NCI-H128 (cell line): ENCODE measurements around the gene MALL.
"Not testable (repeated sequence)": the region's sequence is repeated elsewhere in the genome, so short reads cannot be mapped to it uniquely, and the experiment has no call there.

Source experiments
- DNase-seq: peaks from one replicate; lab custom pipeline; 2025; ENCODE audit not compliant: unreplicated experiment; lab: John Stamatoyannopoulos, UW

Gene MALL

DNA sequence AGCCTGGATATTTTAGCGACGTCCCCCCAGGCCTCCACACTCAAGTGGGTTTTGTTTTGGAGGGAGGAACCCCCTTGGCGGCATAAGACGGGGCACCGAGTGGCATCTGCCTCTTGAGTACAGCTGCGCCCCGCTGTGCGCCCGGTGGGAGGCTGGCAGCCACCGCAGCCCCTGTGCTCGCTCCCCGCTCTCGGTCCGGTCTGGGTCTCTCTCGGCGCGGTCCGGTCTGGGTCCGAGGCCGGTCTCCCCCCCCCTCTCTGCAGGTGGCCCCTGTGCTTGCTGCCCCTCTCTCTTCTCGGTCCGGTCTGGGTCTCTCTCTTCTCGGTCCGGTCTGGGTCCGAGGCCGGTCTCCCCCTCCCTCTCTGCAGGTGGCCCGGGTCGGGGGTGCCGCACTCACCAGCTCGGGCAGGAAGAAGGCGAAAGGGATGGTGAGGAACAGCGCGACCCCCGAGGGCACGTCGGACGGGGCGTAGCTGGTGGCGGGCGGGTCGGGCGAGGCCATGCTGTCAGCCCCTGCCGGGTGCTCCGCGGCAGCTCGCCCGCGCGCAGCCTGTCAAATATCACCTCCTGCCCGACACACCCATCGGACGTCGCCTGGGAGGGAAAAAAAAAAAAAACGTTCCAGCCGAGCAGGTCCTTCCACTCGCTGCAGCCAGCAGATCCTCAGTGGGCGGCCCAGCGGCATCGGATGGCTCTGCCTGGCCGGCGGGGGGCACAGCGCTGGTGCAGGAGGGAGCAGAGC, at the start of gene MALL:
Gene MALL (minus strand): TSS at position 532 of the 742 bp plus-strand sequence. CDS start 30 bp downstream, at position 502.
- DNase-seq = no peak

DNA sequence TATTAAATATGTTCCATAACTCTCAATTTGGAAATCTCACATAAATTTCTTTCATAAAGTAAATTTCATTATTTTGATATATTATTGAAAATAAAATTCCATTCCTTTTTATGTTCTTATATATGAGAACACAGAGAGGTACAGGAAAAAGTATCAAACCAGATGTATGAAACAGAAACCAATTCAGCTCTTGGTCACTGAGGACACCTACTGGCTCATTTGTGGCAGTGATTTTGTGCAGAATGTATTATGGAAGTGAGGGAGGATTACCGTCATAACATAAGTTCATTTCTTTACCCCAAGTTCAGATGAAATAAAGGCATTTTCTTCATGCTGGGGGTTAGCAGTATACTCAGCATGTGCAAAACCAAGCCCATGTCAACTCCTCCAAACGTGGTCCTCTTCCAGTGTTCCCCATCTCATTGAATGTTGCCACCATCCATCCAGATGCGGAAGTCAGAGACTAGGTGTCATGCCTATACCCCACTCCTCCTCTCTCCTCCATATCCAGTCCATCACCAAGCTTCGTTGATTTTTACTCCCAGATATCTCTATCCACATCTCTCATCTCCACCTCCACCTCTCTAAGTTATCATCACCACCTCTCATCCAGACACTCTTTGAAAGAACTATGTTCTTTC, 41.7 kb upstream of the MALL start:
- no peak for DNase-seq

DNA sequence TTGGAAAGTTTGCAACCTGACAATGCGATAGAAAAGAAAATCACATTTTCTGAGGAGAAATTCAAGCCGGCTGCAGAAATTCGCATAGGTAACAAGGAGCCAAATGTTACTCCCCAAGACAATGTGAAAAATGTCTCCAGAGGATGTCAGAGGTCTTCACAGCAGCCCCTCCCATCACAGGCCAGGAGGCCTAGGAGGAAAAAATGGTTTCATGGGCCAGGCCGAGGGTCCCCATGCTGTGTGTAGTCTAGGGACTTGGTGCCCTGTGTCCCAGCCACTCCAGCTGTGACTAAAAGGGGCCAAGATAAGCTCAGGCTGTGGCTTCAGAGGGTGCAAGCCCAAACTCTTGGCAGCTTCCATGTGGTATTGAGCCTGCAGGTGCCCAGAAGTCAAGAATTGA, 39.2 kb upstream of the MALL start:
- not testable (repeated sequence) for DNase-seq

DNA sequence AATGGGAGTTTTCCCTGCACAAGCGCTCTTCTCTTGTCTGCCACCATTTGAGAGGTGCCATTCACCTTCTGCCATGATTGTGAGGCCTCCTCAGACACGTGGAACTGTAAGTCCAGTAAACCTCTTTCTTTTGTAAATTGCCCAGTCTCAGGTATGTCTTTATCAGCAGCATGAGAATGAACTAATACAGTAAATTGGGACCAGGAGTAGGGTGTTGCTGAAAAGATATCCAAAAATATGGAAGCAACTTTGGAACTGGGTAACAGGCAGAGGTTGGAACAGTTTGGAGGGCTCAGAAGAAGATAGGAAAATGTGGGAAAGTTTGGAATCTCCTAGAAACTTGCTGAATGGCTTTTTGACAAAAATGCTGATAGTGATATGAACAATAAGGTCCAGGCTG, 38.6 kb upstream of the MALL start:
- DNase-seq = not testable (repeated sequence)

DNA sequence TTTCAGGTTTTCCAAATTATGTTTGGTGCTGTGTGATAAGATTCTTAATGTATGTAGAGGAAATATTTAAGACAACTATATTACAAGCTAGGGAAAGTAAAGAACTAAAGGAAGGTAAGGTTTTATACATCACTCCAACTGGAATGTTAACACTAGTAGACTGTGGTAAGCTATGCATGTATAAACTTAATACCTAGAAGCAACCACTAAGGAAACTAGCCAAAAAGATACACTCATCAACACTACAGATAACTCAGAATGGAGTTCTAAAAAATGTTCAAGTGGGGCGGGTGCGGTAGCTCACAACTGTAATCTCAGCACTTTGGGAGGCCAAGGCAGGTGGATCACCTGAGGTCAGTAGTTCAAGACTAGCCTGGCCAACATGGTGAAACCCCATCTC, 37.8 kb upstream of the MALL start:
- DNase-seq = no peak

DNA sequence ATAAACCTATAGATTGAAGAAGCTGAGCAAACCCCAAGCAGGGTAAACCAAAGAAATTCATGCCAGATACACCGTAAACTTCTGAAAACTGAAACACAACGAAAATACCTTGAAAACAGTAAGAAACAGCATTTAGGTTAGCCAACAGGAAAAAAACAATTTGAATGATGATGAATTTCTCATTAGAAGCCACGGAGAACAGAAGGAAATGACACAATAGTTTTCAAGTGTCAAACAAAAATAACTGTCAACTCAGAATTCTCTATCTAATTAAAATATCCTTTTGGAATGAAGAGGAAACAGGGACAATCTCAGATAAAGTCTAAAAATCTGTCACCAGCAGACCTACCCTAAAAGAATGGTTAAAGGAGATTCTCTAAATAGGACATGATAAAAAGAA, 37.3 kb upstream of the MALL start:
- no peak for DNase-seq

DNA sequence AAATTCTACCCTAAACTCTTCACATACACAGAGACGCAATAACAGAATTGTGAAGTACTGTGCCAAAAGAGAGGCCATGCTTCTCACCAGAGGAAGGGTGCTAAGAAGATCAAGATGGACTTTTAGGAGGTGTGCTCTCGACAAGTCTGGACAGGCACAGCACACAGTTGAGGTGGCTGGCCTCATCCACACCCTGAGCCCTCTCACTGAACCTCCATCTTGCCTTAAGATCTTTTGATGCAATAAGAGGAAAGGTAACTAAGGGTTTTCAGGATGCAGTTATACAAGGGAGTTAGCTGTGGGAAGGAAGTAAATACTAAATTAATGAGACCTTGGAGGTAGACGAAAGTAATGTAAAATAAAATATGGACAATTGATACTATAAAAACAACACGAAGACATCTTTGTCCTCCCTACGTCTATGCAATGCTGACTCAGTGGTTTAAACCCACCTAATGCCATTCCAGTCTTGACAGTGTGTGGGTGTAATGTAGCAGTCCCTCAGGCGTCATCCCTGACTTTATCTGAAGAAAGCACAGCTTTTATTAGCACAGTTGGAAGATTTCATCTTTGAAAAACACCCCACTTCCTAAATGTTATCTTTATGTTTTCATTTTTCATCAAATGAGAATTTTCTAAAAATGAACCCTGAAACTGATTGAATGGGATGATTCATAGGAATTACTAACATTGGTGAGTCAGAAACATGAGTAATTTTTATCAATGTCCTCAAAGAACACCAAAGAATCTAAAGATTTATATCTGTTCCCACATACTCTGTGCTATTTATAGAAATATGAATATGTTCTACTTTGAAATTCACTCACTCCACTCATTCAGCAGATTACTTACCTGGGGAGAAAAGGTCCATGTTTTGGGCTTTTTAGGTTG, 34.0 kb upstream of the MALL start:
- DNase-seq = no peak

DNA sequence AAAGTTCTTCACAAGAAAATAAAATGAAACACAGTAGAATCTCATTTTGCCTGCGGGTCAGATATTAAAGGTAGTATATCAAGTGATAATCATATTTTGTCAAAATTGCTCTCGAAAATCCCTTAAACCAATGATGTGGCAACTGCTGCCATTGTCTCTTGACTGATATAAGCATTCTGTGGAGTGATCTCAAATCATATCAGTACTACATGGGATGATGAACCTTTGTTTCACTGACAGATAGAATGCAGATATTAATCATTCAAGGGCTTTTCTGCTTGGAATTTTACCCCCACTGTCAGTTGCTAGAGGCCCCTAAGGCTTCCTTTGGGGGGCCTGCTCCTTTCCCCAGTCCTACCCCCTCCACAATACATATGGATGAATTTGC, 31.3 kb upstream of the MALL start:
- no peak for DNase-seq

DNA sequence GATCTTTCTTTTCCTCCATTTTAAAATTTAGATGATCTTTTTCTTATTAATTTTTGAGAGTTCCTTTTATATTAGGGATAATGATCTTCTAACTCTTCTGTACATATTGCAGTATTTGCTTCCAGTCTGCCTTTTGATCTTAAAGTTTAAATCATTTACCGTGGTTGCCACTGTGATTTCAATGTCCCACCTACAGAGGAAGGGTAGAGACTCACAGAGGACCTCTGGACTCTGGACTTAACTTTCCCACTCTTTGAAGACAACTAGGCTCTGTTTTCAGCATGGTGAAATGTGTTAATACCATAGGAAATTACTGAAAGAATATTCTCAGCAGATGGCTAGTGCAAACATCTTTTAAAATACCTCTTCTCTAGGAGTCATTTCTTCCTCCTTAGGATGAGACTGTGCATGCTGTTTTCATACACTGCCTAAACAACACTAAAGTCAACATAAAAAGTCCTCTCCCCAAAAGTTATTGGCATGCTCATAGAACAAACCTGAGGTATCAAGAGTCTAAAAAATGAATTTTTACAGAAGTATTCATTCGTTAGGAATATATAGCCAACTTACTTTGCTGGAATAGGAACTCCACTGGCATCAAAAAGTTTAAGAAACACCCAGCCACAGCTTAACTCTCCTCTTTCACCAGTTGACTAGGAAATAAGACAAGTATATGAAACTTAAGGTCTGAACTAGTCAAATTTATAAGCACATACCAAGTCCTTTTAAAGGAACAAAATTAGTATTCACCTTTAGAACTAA, 30.7 kb upstream of the MALL start:
- no peak for DNase-seq

DNA sequence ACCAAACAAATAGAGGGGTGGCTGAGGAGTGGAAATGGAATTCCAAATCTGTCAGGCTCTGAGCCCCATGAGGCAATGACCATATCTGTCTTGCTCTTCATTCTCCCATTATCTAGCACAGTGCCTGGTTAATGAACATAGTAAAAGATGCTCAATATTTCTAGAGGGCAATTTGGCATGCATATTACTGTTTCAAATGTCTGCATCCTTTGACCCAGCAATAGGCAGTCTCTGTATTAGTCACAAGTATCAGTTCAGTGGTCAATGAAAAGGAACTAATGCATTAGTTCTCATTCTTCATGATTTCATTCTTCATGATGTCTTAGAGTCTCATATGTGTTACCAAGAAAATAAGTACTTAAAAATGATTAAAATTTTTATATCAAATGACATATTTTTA, 28.4 kb upstream of the MALL start:
- DNase-seq = no peak

DNA sequence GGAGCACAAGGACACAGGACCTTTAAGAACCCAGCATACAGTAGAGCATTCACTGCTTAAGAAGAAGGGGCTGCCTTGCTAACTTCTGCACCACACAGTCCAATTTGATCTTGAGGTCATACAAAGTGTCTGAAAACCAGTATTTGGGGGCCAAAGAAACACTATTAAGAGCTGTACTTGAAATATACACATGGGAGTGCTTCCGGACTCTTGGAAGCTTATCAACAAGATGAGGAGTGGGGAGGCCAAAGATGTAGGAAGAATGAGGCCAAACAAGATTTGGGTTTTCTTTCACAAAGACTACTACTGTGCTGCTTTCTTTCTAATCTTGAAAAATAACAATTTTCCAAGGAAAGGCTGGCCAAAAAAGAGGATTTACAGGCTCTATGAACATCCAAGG, 24.8 kb upstream of the MALL start:
- no peak for DNase-seq

DNA sequence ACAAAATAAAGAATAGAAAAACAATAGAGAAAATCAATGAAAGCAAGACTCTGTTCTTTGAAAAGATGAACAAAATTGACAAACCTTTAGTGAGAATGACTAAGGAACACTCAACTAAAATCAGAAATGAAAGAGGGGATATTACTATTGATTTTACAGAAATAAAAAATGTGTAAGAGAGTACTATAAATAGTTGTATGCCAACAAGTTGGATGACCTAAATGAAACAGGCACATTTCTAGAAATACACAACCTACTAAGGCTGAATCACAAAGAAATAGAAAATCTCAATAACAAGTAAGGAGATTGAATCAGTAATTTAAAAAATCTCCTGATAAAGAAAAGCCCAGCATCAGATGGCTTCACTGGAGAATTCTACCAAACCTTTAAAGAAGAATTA, 18.4 kb upstream of the MALL start:
- DNase-seq = no peak

DNA sequence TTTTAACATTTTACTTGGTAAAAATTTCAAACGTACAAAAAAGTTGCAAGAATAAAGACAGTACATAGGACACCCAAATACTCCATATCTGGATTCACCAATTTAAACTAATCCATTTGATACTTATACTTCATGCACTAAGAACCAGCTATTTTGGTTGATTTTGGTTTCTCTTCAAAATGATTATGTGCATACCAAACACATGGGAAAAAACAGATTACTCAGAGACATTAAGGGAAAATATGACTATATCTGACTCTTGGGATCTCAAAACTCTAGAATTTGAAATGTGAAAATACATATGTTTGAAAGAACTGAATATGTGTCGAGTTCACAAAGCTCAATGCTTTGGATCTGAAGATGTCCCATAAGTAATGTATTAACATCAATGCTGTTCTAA, 15.5 kb upstream of the MALL start:
- no peak for DNase-seq

DNA sequence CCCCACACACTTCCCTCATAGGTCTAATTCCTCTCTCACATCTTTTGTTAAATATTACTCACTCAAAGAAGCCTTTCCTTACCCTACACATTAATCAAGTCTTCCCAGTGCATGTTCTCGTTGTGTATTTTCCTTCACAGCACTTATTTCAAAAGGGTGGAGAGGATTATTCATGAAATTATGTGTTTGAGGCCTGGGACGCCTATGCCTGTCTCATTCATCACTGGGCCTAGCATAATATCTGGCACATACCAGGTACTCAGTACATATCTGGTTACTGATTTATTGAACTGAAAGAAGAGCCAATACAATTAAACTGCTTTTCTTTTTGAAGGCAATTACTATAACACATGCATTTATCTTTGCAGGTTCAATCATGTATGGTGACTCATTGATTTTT, 15.1 kb upstream of the MALL start:
- no peak for DNase-seq

DNA sequence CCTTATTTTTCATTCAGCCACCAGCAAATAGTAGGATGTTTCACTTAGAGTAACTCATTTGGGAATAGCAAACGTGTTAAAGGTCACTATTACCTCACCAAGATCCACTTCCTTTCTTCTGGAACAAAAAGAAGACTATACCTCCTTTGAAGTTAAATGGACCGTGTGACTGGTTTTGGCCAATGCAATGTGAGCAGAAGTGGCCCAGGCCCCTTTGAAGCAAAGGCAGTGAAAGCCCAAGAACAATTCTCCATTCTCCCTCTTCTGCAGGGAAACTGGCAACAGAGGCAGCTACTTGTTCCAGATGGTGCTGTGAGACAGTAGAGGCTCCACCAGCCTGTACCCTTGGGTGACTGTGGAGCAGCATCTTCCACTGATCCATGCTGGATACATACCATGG, 11.3 kb upstream of the MALL start:
- no peak for DNase-seq

DNA sequence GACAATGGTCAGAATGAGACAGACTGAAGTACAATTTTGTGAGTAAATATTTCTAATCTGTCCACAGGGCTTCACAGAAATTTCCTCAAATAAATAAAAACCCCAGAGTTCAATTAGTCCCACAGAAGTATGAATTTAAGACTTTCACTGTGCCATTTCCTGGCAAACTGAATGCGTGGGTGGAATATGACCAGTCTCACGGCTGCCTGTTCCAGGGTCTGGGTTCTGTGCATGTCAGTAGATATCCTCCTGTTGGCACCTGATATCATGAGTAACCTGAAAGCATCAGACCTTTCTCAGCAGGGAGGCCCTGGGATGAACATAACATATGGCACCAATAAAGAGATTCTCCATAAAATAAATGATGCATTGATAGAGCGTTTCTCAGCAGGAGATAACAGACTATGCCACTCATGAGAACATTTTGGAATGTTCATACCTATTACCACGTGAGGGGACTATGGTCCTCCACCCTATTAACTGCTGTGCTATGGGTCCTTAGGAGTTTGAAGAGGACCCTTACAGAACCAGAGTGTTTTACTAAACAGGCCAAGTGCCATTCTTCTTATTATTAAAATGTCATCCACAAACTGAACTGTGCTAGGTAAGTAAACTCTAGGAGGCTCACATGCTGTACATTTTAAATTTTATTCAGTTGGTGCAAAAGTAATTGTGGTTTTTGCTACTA, 10.6 kb upstream of the MALL start:
- no peak for DNase-seq

DNA sequence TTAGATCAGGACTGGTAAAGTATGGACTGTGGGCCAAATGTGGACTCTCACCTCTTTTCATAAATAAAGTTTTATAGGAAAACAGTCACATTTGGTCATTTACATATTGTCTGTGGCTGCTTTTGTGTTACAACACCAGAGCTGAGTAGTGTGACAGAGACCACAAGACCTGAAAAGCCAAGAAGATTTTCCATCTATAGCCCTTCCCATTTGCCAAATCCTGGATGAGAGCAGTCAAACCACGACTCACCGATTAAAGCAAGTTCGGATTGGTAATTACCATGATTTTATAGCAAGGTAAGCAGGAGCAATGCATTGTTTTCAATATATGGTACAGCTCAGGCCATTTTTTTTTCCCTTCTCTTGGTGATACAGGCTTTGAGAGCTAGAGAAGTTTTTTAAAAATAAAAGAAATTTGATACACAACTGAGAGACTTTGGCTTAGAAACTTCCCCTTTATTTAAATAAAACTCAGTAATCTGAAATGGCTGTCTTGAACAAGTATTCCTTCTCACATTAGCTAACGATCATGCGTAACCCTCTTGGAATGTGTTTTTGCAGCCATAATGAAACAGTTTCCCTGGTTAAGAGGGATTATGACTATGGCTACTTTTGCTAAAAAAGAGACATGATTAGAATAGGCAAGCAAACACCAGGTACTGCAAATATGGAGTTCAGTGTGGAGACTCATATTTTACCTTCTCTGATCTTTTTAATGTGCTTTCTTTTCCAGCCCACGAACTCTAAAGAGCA, 9.5 kb upstream of the MALL start:
- DNase-seq = no peak

DNA sequence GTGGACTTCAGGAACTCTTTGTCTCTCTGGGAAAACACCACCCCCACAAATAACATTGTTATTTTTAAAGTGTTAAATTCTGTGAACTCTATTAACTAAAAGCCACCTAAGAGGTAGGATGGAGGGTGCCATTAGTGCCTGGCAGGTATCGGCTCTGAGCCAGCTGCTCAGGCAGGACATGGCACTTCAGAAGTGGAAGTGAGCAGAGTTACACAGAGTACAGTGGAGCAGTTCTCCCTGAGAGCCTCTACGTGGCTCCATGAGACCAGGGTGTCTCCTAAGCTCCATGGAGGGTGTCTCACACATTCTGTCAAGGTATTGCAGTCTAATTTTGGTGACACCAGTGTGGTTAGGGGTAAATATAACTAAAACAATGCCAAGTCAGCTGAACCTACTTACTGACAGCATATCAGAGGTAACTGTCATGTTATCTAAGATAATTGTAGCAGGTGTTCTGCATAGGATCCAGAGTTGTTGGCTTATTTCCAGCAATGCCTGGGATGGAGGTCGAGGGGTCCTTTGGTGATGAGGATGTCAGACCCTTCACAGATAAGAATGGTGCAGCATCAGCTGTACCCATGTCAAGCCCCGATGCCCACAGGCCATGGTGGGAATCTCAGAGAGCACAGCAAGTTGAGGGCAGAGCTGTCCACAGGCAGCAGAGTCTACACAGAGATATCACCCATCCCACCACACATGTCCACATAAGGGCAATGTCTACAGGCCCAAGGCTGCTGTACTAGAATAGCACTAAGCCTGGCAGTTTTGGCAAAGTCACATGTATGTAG, 8.6 kb upstream of the MALL start:
- DNase-seq = no peak

DNA sequence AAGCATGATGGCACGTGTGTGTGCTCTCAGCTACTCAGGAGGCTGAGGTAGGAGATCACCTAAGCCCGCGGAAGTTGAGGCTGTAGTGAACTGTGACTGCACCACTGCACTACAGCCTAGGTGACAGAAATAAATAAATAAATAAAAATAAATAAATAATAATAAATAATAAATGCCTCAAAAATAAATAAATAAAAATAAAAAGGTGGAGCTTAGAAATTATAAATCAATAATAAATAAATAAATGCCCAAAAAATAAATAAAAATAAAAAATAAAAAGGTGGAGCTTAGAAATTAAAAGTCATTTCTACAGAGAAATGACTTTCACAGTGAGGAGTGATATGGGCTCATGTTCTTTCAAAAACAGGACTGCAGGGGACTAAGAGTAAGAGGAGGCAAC, 6.0 kb upstream of the MALL start:
- DNase-seq = no peak
